ENCODE data around the gene GSC. TPM values are rescaled to one million over a fixed set of nuclear protein-coding genes. Genes with fewer than 3 reads are reported as not detected.
A peak's percentile ranks its signal among the peaks of the same experiment; 100 is the strongest.

GSC gene
- total RNA-seq, 1 donor from 2014 or later, result 1.7 TPM

DNA sequence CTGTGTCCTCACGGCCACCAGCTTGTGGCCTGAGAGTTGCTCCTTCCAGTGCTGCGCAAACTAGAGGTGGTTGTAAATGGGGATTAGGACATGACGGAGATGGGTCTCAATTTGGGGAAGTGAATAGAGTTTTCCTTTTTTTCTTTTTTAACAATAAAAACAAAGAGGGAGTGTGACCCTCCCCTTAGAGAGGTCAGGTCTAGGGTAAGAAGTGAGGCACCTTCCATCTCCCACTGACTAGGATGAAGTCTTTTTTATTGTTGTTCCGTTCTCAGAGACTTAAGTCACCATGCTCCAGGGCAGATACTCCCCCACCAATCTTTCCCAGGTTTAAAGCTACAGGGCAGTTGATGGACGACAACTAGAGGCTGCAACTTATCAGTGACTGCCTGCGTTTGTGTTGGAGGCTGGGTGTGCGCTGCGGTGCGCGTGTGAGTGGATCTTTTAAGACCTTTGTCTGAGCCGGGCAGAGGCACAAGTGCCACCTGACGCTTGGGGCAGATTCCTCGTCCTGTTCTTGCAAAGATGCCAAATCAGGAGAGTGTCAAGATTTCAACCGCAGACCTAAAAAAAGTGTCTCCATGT, 2.1 kb upstream of the GSC start:
- H3K4me1 ChIP-seq, result peaks cover 33% of the 10 kb centered on the region
- no peak overlapping the region for H3K27ac ChIP-seq
- intact Hi-C loops (cut with DNase I), result no loop called here
- no peak for DNase-seq (ENCODE audit: extremely low spot score in 2 of 2)
- no peak overlapping the region for H3K4me3 ChIP-seq
- peaks cover 47% of the 10 kb centered on the region for H3K27me3 ChIP-seq
- no peaks in the 10 kb centered on the region for H3K36me3 ChIP-seq
- no peak for TF ChIP-seq POLR2AphosphoS5 (IDR thresholded peaks at IDR 0.05; ENCODE audit: insufficient read depth in 1 of 2, low read depth in 1 of 2)
- no peak for TF ChIP-seq POLR2A (IDR thresholded peaks at IDR 0.05)
- no peak for TF ChIP-seq CTCF (IDR thresholded peaks at IDR 0.05)
- no peaks in the 10 kb centered on the region for H3K9me3 ChIP-seq

DNA sequence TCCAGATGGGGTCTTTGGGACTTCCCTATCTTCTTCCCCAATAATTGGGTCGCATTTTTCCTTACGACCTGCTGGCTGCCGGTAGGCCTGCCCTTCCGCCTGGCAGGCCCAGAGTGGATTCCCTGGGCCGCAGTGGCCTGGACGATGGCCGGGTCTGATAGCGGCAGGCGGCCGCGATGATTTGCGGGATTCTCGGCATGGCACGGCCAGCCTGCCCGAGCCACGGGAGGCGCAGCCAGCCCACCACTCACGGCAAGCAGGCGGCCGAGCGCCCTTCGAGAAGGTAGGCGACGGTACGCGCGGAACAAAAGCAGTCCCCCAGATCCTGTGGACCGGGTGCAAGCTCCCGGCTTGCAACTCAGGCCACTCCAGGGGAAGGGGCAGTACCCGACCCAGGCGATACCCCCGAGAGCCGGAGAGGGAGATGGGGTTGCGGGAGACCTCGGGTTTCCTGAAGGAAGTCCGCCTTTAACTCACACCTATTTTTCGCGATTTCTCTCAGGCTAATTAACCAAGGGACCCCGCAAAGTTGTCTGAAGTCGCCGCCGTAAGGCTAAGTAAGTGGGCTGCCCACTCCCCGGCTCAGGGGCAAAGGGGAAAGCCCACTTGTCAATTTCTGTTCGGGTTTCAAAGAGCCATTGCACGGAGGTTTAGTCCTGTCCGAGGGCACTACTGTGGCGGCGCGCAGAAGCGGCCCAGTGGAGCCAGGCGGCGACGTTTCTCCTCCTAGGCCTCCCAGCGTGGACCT, 1.4 kb upstream of the GSC start:
- no peak overlapping the region for H3K4me3 ChIP-seq
- DNase-seq (ENCODE audit: extremely low spot score in 2 of 2), result no peak
- no peaks in the 10 kb centered on the region for H3K9me3 ChIP-seq
- no peaks in the 10 kb centered on the region for H3K36me3 ChIP-seq
- intact Hi-C loops (cut with DNase I), result no loop called here
- H3K27ac ChIP-seq, result no peak overlapping the region
- peaks cover 33% of the 10 kb centered on the region for H3K4me1 ChIP-seq
- peaks cover 49% of the 10 kb centered on the region for H3K27me3 ChIP-seq
- no peak for TF ChIP-seq POLR2AphosphoS5 (IDR thresholded peaks at IDR 0.05; ENCODE audit: insufficient read depth in 1 of 2, low read depth in 1 of 2)
- no peak for TF ChIP-seq POLR2A (IDR thresholded peaks at IDR 0.05)
- no peak for TF ChIP-seq CTCF (IDR thresholded peaks at IDR 0.05)

DNA sequence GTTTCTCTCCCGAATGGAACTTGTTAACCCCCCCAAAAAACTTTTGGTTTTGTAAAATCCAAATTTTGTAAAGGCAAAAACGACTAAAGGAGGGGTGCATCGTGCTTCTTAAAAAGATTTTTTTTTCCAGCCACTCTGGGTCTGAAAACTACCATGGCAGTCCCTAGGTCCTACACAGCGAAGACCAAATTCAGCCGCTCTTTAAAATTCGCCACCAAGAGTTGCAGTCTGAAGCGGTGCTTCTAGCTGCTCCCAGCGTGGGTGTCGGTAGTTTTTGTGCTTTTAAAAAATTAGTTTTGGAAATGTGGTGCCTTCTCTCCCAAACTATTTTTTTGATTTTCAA, 873 bp upstream of the GSC start:
- Histone ChIP-seq H3K27me3 (peaks cover 49% of the 10 kb centered on the region), H3K4me3 (no peak overlapping the region), H3K4me1 (peaks cover 33% of the 10 kb centered on the region), H3K36me3 (no peaks in the 10 kb centered on the region), H3K27ac (no peak overlapping the region), H3K9me3 (no peaks in the 10 kb centered on the region)
- no peak for DNase-seq (ENCODE audit: extremely low spot score in 2 of 2)
- intact Hi-C loops (cut with DNase I), result no loop called here
- TF ChIP-seq CTCF (IDR thresholded peaks at IDR 0.05) (no peak), POLR2AphosphoS5 (IDR thresholded peaks at IDR 0.05; ENCODE audit: insufficient read depth in 1 of 2, low read depth in 1 of 2) (no peak), POLR2A (IDR thresholded peaks at IDR 0.05) (no peak)

DNA sequence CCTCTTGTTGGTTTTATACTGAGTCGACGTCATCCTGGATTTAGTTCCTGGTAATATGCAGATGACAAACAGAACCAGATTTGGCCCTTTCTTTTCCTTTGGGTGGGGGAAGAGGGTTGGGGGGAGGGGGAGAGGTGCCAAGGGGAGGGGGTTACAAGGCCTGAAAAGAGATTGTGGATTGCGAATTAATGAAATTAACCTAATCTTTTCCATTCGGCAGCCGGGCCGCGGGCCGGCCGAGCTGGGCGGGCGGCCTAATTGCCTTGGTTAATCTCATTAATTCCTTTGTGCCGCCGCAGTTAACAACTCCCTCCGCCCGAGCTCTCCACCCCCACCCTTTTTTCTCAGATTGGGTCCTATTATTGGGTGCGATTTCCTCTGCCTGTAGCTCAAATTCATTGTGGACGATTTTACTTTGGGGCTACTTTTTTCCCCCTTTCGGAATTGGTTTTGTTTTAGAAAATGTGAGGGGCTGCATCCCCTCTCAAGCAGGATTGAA, 387 bp upstream of the GSC start:
- H3K9me3 ChIP-seq, result no peaks in the 10 kb centered on the region
- H3K27me3 ChIP-seq, result peaks cover 44% of the 10 kb centered on the region
- H3K36me3 ChIP-seq, result no peaks in the 10 kb centered on the region
- no peak overlapping the region for H3K27ac ChIP-seq
- H3K4me3 ChIP-seq, result peak overlapping the region; percentile 39 to 51
- no peak for TF ChIP-seq POLR2A (IDR thresholded peaks at IDR 0.05)
- TF ChIP-seq CTCF (IDR thresholded peaks at IDR 0.05), result no peak
- TF ChIP-seq POLR2AphosphoS5 (IDR thresholded peaks at IDR 0.05; ENCODE audit: insufficient read depth in 1 of 2, low read depth in 1 of 2), result no peak
- H3K4me1 ChIP-seq, result peaks cover 33% of the 10 kb centered on the region
- intact Hi-C loops (cut with DNase I), result no loop called here
- no peak for DNase-seq (ENCODE audit: extremely low spot score in 2 of 2)

Data from vagina (tissue), 2 donors.